ENCODE measurements around the gene SMAD6.

The SMAD6 gene

GRCh38 chr15:66655511-66655910 is 46.5 kb upstream of the SMAD6 start:
- no peak for TF ChIP-seq POLR2A (IDR thresholded peaks at IDR 0.05; ENCODE audit: extremely low read depth, insufficient read length)
- TF ChIP-seq MAX (IDR thresholded peaks at IDR 0.05; ENCODE audit: low read depth, low read length), result no peak
- no peak for TF ChIP-seq MYC (IDR thresholded peaks at IDR 0.05; ENCODE audit: low read depth, low read length)
- TF ChIP-seq CTCF (IDR thresholded peaks at IDR 0.05; ENCODE audit: low read depth, low read length), result no peak
- no peak overlapping the region for H3K4me3 ChIP-seq (ENCODE audit: low read depth, low read length)
- no peak for DNase-seq (ENCODE audit: low read depth)

- DNase-seq (ENCODE audit: low read depth), result no peak
Measured at GRCh38 chr15:66655997-66656396, 46.0 kb upstream of the SMAD6 start.

GRCh38 chr15:66657185-66658020 is 44.6 kb upstream of the SMAD6 start:
- DNase-seq (ENCODE audit: low read depth), result no peak
- TF ChIP-seq MAX (IDR thresholded peaks at IDR 0.05; ENCODE audit: low read depth, low read length) (no peak), POLR2A (IDR thresholded peaks at IDR 0.05; ENCODE audit: extremely low read depth, insufficient read length) (no peak), CTCF (IDR thresholded peaks at IDR 0.05; ENCODE audit: low read depth, low read length) (no peak), MYC (IDR thresholded peaks at IDR 0.05; ENCODE audit: low read depth, low read length) (no peak)
- H3K4me3 ChIP-seq (ENCODE audit: low read depth, low read length), result no peak overlapping the region

More at GRCh38 chr15:66655997-66656396, 46.0 kb upstream of the SMAD6 start:
- no peak overlapping the region for H3K4me3 ChIP-seq (ENCODE audit: low read depth, low read length)
- TF ChIP-seq CTCF (IDR thresholded peaks at IDR 0.05; ENCODE audit: low read depth, low read length) (no peak), MYC (IDR thresholded peaks at IDR 0.05; ENCODE audit: low read depth, low read length) (no peak), POLR2A (IDR thresholded peaks at IDR 0.05; ENCODE audit: extremely low read depth, insufficient read length) (no peak), MAX (IDR thresholded peaks at IDR 0.05; ENCODE audit: low read depth, low read length) (no peak)

- no peak overlapping the region for H3K4me3 ChIP-seq (ENCODE audit: low read depth, low read length)
- TF ChIP-seq CTCF (IDR thresholded peaks at IDR 0.05; ENCODE audit: low read depth, low read length) (no peak), POLR2A (IDR thresholded peaks at IDR 0.05; ENCODE audit: extremely low read depth, insufficient read length) (no peak), MAX (IDR thresholded peaks at IDR 0.05; ENCODE audit: low read depth, low read length) (no peak), MYC (IDR thresholded peaks at IDR 0.05; ENCODE audit: low read depth, low read length) (no peak)
- DNase-seq (ENCODE audit: low read depth), result no peak
Measured at GRCh38 chr15:66658044-66658443, 44.0 kb upstream of the SMAD6 start.

- no peak overlapping the region for H3K4me3 ChIP-seq (ENCODE audit: low read depth, low read length)
Measured at GRCh38 chr15:66658855-66659254, 43.2 kb upstream of the SMAD6 start.

More at GRCh38 chr15:66658855-66659254, 43.2 kb upstream of the SMAD6 start:
- no peak for DNase-seq (ENCODE audit: low read depth)
- TF ChIP-seq MAX (IDR thresholded peaks at IDR 0.05; ENCODE audit: low read depth, low read length) (no peak), CTCF (IDR thresholded peaks at IDR 0.05; ENCODE audit: low read depth, low read length) (no peak), POLR2A (IDR thresholded peaks at IDR 0.05; ENCODE audit: extremely low read depth, insufficient read length) (no peak), MYC (IDR thresholded peaks at IDR 0.05; ENCODE audit: low read depth, low read length) (no peak)
